Measurements from ENCODE around the gene MTRF1L.

DNA sequence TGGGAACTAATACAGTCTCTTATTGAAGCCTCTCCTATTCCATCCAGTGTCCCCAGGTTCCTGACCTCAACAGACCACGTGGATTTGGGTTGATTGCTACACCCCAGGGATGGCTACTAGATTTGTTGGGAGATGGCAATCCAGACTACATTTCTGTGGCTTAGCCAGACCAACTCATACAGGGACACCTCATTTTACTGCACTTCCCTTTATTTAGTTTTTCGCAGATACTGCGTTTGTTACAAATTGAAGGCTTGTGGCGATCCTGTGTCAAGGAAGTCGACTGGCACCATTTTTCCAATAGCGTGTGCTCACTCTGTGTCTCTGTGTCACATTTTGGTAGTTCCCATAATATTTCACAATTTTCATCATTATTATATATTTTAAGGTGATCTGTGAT lies 10.3 kb upstream of the MTRF1L start:
- TF ChIP-seq POLR2AphosphoS5 (IDR thresholded peaks at IDR 0.05; ENCODE audit: low read depth, low read length) (no peak), TAF1 (IDR thresholded peaks at IDR 0.05; ENCODE audit: borderline replicate concordance, low read depth, low read length) (no peak), POLR2A (IDR thresholded peaks at IDR 0.05; ENCODE audit: low read depth, low read length) (no peak)
